ENCODE data around the gene TCEAL8.
"Not testable (repeated sequence)": the region's sequence is repeated elsewhere in the genome, so short reads cannot be mapped to it uniquely, and the experiment has no call there.

The TCEAL8 gene, protein sequence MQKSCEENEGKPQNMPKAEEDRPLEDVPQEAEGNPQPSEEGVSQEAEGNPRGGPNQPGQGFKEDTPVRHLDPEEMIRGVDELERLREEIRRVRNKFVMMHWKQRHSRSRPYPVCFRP

GRCh38 chrX:103254921-103255493, at the start of gene TCEAL8:
Gene TCEAL8 (minus strand): TSS chrX:103255155. CDS start chrX:103253979, 1,176 bp downstream.
- DNase-seq: peak; percentile 59

GRCh38 chrX:103304705-103305104, 49.8 kb upstream of the TCEAL8 start:
- DNase-seq: no peak

- no peak for DNase-seq
Observed at GRCh38 chrX:103293118-103293517, 38.2 kb upstream of the TCEAL8 start.

GRCh38 chrX:103279624-103280023, 24.7 kb upstream of the TCEAL8 start:
- no peak for DNase-seq

- no peak for DNase-seq
Observed at GRCh38 chrX:103276581-103277002, 21.6 kb upstream of the TCEAL8 start, which contains the start of gene TCEAL5. Gene TCEAL5 (minus strand): TSS chrX:103276750. CDS start chrX:103274563, 2,187 bp downstream.

- DNase-seq: no peak
Observed at GRCh38 chrX:103275947-103276567, 21.1 kb upstream of the TCEAL8 start.

DNA sequence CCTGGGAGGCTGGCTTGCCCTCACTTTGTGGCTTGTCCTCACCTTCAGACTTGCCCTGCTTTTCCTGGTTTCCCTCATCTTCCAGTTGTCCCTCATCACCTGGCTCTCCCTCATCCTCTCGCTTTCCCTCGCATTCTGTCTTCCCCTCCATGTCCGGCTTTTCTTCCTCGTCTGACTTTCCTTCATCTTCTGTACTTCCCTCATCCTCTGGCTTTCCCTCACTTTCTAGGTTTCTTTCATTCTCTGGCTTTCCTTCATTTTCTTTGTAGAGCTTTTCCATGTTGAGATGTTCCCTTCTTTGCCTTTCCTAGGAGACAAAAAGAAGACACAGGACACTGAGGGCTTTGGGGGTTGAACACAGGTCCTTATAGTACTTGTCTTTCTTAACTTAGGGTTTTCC, 19.3 kb upstream of the TCEAL8 start:
- DNase-seq: no peak

DNA sequence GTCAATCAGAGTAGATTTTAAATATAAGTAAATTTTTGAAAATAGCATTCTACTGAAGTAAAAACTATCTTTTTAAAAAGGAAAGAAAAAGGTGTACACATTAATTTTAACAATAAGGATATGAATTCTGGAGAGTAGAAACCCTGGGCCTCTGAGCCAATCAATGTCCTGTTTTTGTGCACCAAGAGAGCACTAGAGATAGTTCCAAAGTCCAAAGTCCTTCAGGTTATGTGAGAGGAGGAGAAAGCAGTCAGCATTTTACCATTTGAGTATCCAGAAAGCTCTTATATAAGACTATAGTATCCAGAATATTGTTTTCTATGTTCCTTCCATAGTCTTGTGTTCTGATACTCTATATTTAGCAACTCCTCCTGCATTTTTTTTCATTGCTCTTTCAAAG, 3.3 kb upstream of the TCEAL8 start:
- no peak for DNase-seq

- DNase-seq: no peak
Observed at GRCh38 chrX:103256651-103257050, 1.7 kb upstream of the TCEAL8 start.

GRCh38 chrX:103254171-103254824, 657 bp downstream of the TCEAL8 start:
- peak; percentile 0 for DNase-seq

- no peak for DNase-seq
Observed at GRCh38 chrX:103253608-103254007, 1.3 kb downstream of the TCEAL8 start.

DNA sequence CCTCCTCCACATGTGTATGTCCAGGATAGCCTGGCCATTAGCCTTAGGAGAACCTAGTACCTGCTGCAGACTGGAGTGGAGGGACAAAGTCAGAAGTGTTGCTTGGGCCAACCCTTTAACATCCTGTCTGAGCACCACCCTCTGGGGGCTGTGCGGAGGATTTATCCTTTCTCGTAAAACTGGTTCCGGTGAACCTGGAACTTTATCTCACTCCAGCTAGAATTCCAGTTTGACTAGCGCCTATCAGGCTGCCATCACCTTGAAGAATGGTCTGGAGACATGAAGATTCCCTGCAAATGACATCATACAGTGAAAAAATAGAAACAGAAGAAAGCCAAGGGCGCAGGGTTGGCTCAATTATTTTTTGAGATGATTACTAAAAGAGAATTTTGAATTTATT, 4.0 kb downstream of the TCEAL8 start:
- no peak for DNase-seq

GRCh38 chrX:103249805-103250204, 5.2 kb downstream of the TCEAL8 start:
- DNase-seq: no peak

DNA sequence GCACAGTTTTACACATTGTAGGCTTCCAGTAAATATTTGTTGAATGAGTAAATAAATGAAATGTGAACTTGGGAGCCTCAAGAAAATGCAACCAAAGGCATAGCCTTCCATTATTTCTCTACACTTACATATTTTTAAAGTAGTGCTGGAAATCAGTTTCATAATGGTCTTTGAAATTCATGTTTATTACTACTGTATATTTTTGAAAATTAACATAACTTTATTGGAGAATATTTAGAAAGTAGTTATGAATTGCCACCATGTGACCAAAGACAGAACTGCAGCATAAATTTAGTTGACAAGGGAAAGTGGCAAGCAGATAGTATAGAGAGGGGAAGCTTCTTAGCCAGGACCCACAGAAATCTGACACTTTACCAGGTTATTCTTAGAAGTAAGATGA, 6.4 kb downstream of the TCEAL8 start:
- no peak for DNase-seq

DNA sequence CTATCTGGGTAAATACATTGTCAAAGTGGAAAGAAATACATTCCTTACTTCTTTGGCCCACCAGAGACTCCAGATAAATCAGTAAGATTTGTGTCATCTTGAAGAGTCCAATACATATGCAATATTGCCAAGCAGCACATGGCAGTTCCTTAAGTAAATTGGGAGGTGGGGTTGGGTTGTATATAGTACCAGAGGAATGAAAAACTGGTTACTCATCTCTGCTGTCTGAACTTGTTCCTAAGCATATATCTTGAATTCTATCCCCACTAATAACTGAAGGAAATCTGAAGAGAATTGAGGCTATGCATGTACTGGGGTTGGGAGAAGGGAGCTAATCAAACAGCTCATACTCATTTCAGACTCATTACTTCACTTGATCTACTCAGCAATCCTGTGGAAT, 14.8 kb downstream of the TCEAL8 start:
- no peak for DNase-seq

DNA sequence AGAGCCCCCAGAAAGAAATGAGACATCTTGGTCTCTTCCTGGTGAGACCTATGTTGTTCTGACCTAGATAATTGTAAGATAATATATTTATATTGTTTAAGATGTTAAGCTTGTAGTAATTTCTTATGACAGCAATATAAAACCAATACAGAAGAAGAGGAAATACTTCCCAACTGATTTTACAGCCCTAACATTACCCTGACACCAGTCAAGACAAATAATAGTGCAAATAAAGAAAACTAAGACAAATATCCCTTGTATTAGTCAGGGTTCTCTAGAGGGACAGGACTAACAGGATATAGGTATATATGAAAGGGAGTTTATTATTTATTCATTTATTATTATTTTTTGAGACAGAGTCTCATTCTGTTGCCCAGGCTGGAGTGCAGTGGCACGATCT, 18.7 kb downstream of the TCEAL8 start:
- no peak for DNase-seq

- not testable (repeated sequence) for DNase-seq
Observed at GRCh38 chrX:103235608-103236007, 19.3 kb downstream of the TCEAL8 start.

- DNase-seq: no peak
Observed at GRCh38 chrX:103234869-103235268, 20.1 kb downstream of the TCEAL8 start.

- DNase-seq: no peak
Observed at GRCh38 chrX:103233263-103233662, 21.7 kb downstream of the TCEAL8 start.

- not testable (repeated sequence) for DNase-seq
Observed at GRCh38 chrX:103225918-103226317, 29.0 kb downstream of the TCEAL8 start.

GRCh38 chrX:103220511-103221323, 34.2 kb downstream of the TCEAL8 start:
- DNase-seq: no peak

- no peak for DNase-seq
Observed at GRCh38 chrX:103215425-103215991, 39.4 kb downstream of the TCEAL8 start.

Measured in NCI-H446 treated with DMSO at 0.1 percent for 48 hours (cell line).